ENCODE measurements around the gene ICA1. TPM values are rescaled to one million over a fixed set of nuclear protein-coding genes. Genes with fewer than 3 reads are reported as not detected.
"Not testable (repeated sequence)": the region's sequence is repeated elsewhere in the genome, so short reads cannot be mapped to it uniquely, and the experiment has no call there.

Gene ICA1
- total RNA-seq, 1 donor from 2014 or later = 14.9 TPM

GRCh38 chr7:8089036-8089780 is 172.8 kb downstream of the ICA1 start:
- DNase-seq = no peak

- DNase-seq = no peak
Measured at GRCh38 chr7:8086239-8086638, 175.7 kb downstream of the ICA1 start.

- DNase-seq = no peak
Measured at GRCh38 chr7:8085420-8085819, 176.5 kb downstream of the ICA1 start.

- DNase-seq = no peak
Measured at GRCh38 chr7:8084836-8085235, 177.1 kb downstream of the ICA1 start.

- no peak for DNase-seq
Measured at GRCh38 chr7:8082762-8083161, 179.2 kb downstream of the ICA1 start.

- no peak for DNase-seq
Measured at GRCh38 chr7:8078418-8078817, 183.5 kb downstream of the ICA1 start.

GRCh38 chr7:8070451-8071180 is 191.4 kb downstream of the ICA1 start:
- DNase-seq = no peak

GRCh38 chr7:8068892-8069686 is 192.9 kb downstream of the ICA1 start:
- DNase-seq = no peak

GRCh38 chr7:8065356-8065813 is 196.6 kb downstream of the ICA1 start:
- DNase-seq = no peak

- no peak for DNase-seq
Measured at GRCh38 chr7:8064828-8065227, 197.1 kb downstream of the ICA1 start.

- DNase-seq = no peak
Measured at GRCh38 chr7:8063706-8064297, 198.2 kb downstream of the ICA1 start.

- DNase-seq = not testable (repeated sequence)
Measured at GRCh38 chr7:8063300-8063699, 198.7 kb downstream of the ICA1 start.

Small RNA genes within 50 kb of the gene (small RNA-seq; reads per million reads assigned to genes)
- not detected for gene AC007009.1 (ENCODE audit: low replicate concordance)

Other genes starting within 250 kb of the ICA1 start
- gene NXPH1, start 171.4 kb upstream of the ICA1 start, total RNA-seq = 0.10 TPM

Data from skin of body (tissue), 3 donors.